Measurements from ENCODE around the gene ADGRL3.

The ADGRL3 gene

DNA sequence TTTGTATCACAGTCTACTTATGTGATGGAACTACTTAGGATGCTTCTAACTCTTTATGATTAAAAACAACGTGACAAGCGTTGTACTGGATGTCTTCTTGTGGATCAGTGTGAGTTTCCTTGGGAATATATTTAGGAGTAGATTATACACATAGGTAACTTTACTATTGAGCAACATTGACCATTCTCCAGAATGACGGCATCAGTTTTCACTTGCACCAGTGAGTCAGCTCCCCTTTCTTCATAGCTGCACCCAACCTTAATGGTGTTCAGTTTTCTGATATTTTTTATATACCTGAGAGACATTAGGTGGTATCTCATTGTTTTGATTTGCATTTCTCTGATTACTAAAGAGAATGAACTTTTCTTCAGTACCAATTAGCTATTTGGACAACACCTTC is 343.9 kb downstream of the ADGRL3 start:
- no peak for TF ChIP-seq ZNF121 (tag by site-specific recombination; IDR thresholded peaks at IDR 0.05)
- no peak for TF ChIP-seq ZNF585B (tag by site-specific recombination; IDR thresholded peaks at IDR 0.05)
- TF ChIP-seq ZNF157 (tag by site-specific recombination; IDR thresholded peaks at IDR 0.05) = no peak
- no peak for TF ChIP-seq ZNF16 (tag by site-specific recombination; IDR thresholded peaks at IDR 0.05; ENCODE audit: low read depth)
- no peak for TF ChIP-seq MEIS1 (CRISPR knock-in tag; IDR thresholded peaks at IDR 0.05; ENCODE audit: borderline replicate concordance)
- no peak for TF ChIP-seq ZSCAN16 (tag by site-specific recombination; IDR thresholded peaks at IDR 0.05)
- TF ChIP-seq, protein P1, sequence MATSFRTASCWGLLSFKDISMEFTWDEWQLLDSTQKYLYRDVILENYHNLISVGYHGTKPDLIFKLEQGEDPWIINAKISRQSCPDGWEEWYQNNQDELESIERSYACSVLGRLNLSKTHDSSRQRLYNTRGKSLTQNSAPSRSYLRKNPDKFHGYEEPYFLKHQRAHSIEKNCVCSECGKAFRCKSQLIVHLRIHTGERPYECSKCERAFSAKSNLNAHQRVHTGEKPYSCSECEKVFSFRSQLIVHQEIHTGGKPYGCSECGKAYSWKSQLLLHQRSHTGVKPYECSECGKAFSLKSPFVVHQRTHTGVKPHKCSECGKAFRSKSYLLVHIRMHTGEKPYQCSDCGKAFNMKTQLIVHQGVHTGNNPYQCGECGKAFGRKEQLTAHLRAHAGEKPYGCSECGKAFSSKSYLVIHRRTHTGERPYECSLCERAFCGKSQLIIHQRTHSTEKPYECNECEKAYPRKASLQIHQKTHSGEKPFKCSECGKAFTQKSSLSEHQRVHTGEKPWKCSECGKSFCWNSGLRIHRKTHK (tag by site-specific recombination; IDR thresholded peaks at IDR 0.05) = no peak
- Histone ChIP-seq H3K9me3 (ENCODE audit: control insufficient read depth, insufficient read depth, low read depth, low read length) (no peaks in the 10 kb centered on the region), H3K36me3 (ENCODE audit: control insufficient read depth in 2 of 2, insufficient read depth in 1 of 2, low read length in 2 of 2) (no peaks in the 10 kb centered on the region), H3K27ac (ENCODE audit: extremely low read depth, low read depth, low read length) (no peak overlapping the region), H3K4me3 (ENCODE audit: low read depth, low read length) (no peak overlapping the region), H3K4me1 (ENCODE audit: control insufficient read depth, insufficient read depth, low read length) (peaks cover 4% of the 10 kb centered on the region; the same call in 1 of the 2 replicates)
- CTCF ChIA-PET = no interaction called here
- POLR2A ChIA-PET = no interaction called here

DNA sequence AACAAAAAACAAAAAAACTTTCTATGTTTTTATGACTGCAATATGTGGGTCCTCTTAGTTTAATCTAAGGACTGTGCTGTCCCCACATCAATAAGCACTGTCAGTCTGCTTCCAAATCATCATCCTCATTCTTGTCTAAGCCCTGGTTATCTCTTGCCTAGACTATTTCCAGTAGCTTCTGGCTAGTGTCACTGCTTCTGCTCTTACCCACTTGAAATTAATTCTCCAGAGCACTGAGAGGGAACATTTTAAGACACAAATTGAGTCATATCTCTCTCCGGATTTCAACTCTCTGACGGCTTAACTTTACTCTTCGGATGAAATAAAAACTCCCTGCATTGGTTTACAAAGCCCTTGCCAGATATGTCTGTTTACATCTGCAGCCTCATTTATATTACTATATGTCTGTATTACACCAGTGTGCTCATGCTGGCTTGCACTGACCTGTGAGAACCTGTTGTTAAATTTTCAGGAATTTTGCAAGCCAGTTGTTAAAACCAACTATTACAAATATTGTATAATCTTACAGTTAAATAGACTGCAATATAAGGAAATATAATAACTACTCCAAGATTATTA is 345.9 kb downstream of the ADGRL3 start:
- ChIA-PET CTCF (no interaction called here), POLR2A (no interaction called here)
- no peaks in the 10 kb centered on the region for H3K9me3 ChIP-seq (ENCODE audit: control insufficient read depth, insufficient read depth, low read depth, low read length)
- no peak for TF ChIP-seq ZNF354C (tag by site-specific recombination; IDR thresholded peaks at IDR 0.05; ENCODE audit: borderline replicate concordance, low read depth)
- TF ChIP-seq ATF2 (tag by site-specific recombination; IDR thresholded peaks at IDR 0.05; ENCODE audit: low read depth) = no peak
- TF ChIP-seq, protein P2, sequence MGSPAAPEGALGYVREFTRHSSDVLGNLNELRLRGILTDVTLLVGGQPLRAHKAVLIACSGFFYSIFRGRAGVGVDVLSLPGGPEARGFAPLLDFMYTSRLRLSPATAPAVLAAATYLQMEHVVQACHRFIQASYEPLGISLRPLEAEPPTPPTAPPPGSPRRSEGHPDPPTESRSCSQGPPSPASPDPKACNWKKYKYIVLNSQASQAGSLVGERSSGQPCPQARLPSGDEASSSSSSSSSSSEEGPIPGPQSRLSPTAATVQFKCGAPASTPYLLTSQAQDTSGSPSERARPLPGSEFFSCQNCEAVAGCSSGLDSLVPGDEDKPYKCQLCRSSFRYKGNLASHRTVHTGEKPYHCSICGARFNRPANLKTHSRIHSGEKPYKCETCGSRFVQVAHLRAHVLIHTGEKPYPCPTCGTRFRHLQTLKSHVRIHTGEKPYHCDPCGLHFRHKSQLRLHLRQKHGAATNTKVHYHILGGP (tag by site-specific recombination; IDR thresholded peaks at IDR 0.05) = no peak
- no peak for TF ChIP-seq SCRT2 (tag by site-specific recombination; IDR thresholded peaks at IDR 0.05)
- TF ChIP-seq ZSCAN16 (tag by site-specific recombination; IDR thresholded peaks at IDR 0.05) = no peak
- no peak for TF ChIP-seq GLI4 (tag by site-specific recombination; IDR thresholded peaks at IDR 0.05)
- no peak for TF ChIP-seq ZNF114 (tag by site-specific recombination; IDR thresholded peaks at IDR 0.05)
- no peak for TF ChIP-seq ZNF292 (tag by site-specific recombination; IDR thresholded peaks at IDR 0.05; ENCODE audit: borderline replicate concordance, low read depth)
- no peak for TF ChIP-seq ZNF433 (tag by site-specific recombination; IDR thresholded peaks at IDR 0.05; ENCODE audit: low read depth)
- no peaks in the 10 kb centered on the region for H3K36me3 ChIP-seq (ENCODE audit: control insufficient read depth in 2 of 2, insufficient read depth in 1 of 2, low read length in 2 of 2)
- H3K4me3 ChIP-seq (ENCODE audit: low read depth, low read length) = no peak overlapping the region
- no peak overlapping the region for H3K27ac ChIP-seq (ENCODE audit: extremely low read depth, low read depth, low read length)
- H3K4me1 ChIP-seq (ENCODE audit: control insufficient read depth, insufficient read depth, low read length) = no peaks in the 10 kb centered on the region

DNA sequence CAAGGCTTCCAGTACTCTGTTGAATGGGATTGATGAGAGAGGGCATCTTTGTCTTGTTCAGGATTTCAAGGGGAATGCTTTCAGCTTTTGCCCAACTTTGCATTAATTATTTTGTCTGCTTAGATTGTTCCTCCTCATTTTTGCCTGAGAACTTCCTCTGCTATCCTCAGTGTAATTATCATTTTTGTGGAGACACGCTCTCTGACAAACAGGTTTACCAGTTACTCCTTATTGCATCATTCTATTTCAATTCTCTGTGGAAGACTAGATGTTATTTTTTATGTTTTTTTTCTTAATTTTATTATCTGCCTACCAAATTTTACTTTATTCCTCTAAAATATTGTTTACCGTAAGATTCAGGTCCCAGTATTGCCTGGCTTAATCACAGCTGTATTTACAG is 349.2 kb downstream of the ADGRL3 start:
- H3K4me3 ChIP-seq (ENCODE audit: low read depth, low read length) = no peak overlapping the region
- H3K9me3 ChIP-seq (ENCODE audit: control insufficient read depth, insufficient read depth, low read depth, low read length) = no peaks in the 10 kb centered on the region
- no peak overlapping the region for H3K27ac ChIP-seq (ENCODE audit: extremely low read depth, low read depth, low read length)
- POLR2A ChIA-PET = no interaction called here
- H3K36me3 ChIP-seq (ENCODE audit: control insufficient read depth in 2 of 2, insufficient read depth in 1 of 2, low read length in 2 of 2) = no peaks in the 10 kb centered on the region
- CTCF ChIA-PET = interaction anchor here (0.6 to 0.8 kb wide), 3 partner anchors 10 to 25 kb away, joined by 3 to 4 read pairs (median 3); no protein-coding TSS in a partner anchor
- no peaks in the 10 kb centered on the region for H3K4me1 ChIP-seq (ENCODE audit: control insufficient read depth, insufficient read depth, low read length)
- TF ChIP-seq ZNF341 (tag by site-specific recombination; IDR thresholded peaks at IDR 0.05; ENCODE audit: low read depth) = no peak
- TF ChIP-seq SP3 (tag by site-specific recombination; IDR thresholded peaks at IDR 0.05) = no peak
- no peak for TF ChIP-seq ZNF664 (tag by site-specific recombination; IDR thresholded peaks at IDR 0.05)
- no peak for TF ChIP-seq FEZF1 (tag by site-specific recombination; IDR thresholded peaks at IDR 0.05)
- no peak for TF ChIP-seq ZNF768 (tag by site-specific recombination; IDR thresholded peaks at IDR 0.05)
- TF ChIP-seq ZNF174 (tag by site-specific recombination; IDR thresholded peaks at IDR 0.05) = no peak
- TF ChIP-seq, protein P3, sequence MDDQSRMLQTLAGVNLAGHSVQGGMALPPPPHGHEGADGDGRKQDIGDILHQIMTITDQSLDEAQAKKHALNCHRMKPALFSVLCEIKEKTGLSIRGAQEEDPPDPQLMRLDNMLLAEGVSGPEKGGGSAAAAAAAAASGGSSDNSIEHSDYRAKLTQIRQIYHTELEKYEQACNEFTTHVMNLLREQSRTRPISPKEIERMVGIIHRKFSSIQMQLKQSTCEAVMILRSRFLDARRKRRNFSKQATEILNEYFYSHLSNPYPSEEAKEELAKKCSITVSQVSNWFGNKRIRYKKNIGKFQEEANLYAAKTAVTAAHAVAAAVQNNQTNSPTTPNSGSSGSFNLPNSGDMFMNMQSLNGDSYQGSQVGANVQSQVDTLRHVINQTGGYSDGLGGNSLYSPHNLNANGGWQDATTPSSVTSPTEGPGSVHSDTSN (CRISPR knock-in tag; IDR thresholded peaks at IDR 0.05) = no peak
- no peak for TF ChIP-seq MZF1 (tag by site-specific recombination; IDR thresholded peaks at IDR 0.05; ENCODE audit: borderline replicate concordance)
- TF ChIP-seq, protein P4, sequence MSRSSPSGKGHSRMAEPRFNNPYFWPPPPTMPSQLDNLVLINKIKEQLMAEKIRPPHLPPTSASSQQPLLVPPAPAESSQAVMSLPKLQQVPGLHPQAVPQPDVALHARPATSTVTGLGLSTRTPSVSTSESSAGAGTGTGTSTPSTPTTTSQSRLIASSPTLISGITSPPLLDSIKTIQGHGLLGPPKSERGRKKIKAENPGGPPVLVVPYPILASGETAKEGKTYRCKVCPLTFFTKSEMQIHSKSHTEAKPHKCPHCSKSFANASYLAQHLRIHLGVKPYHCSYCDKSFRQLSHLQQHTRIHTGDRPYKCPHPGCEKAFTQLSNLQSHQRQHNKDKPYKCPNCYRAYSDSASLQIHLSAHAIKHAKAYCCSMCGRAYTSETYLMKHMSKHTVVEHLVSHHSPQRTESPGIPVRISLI (tag by site-specific recombination; IDR thresholded peaks at IDR 0.05) = no peak
- TF ChIP-seq ZNF214 (tag by site-specific recombination; IDR thresholded peaks at IDR 0.05; ENCODE audit: borderline replicate concordance) = no peak
- TF ChIP-seq ZNF292 (tag by site-specific recombination; IDR thresholded peaks at IDR 0.05; ENCODE audit: borderline replicate concordance, low read depth) = no peak
- TF ChIP-seq HOXC10 (CRISPR knock-in tag; IDR thresholded peaks at IDR 0.05) = no peak
- TF ChIP-seq REPIN1 (tag by site-specific recombination; IDR thresholded peaks at IDR 0.05; ENCODE audit: low read depth) = no peak

Measured in HEK293 (cell line).